Measurements from ENCODE around the gene NF1. TPM values are rescaled to one million over a fixed set of nuclear protein-coding genes. Genes with fewer than 3 reads are reported as not detected.

Gene NF1
- total RNA-seq, 1 experiment from 2014 or later = 35.4 TPM

DNA sequence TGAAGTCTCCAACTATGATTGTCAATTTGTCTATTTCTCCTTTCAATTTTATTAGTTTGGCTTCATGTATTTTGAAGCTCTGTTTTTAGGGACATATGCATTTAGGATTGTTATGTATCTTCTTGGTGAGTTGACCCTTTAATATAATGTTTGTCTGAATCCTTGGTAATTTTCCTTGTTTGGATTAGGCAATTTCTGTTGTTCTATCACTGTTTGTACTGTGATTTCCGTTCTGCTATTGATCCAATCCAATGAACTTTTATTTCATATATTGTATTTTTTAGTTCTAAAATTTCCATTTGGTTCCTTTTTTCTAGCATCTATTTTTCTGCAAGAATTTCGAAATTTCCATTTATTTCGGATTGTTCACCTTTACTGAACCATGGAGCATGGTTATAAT is 327.7 kb downstream of the NF1 start:
- no peak for DNase-seq (ENCODE audit: low spot score)
- no peak for ATAC-seq
- H3K4me1 Mint-ChIP-seq = peaks cover 20% of the 10 kb centered on the region
- no peak overlapping the region for H3K27ac Mint-ChIP-seq
- no peaks in the 10 kb centered on the region for H3K9me3 Mint-ChIP-seq
- H3K4me3 Mint-ChIP-seq = no peak overlapping the region
- POLR2A ChIA-PET = interaction anchor here (0.6 kb wide), 1 partner anchor 53 kb away, joined by 8 read pairs; no protein-coding TSS in a partner anchor
- TF ChIP-seq ZNF232 (CRISPR knock-in tag; IDR thresholded peaks at IDR 0.05) (no peak), ZNF219 (CRISPR knock-in tag; IDR thresholded peaks at IDR 0.05; ENCODE audit: borderline replicate concordance) (no peak), RELA (CRISPR knock-in tag; IDR thresholded peaks at IDR 0.05; ENCODE audit: borderline replicate concordance) (no peak), SMAD3 (CRISPR knock-in tag; IDR thresholded peaks at IDR 0.05; ENCODE audit: borderline replicate concordance) (no peak), ETV6 (CRISPR knock-in tag; IDR thresholded peaks at IDR 0.05) (no peak), GTF2I (CRISPR knock-in tag; conservative IDR thresholded peaks at IDR 0.05) (no peak)
- TF ChIP-seq, protein P1, sequence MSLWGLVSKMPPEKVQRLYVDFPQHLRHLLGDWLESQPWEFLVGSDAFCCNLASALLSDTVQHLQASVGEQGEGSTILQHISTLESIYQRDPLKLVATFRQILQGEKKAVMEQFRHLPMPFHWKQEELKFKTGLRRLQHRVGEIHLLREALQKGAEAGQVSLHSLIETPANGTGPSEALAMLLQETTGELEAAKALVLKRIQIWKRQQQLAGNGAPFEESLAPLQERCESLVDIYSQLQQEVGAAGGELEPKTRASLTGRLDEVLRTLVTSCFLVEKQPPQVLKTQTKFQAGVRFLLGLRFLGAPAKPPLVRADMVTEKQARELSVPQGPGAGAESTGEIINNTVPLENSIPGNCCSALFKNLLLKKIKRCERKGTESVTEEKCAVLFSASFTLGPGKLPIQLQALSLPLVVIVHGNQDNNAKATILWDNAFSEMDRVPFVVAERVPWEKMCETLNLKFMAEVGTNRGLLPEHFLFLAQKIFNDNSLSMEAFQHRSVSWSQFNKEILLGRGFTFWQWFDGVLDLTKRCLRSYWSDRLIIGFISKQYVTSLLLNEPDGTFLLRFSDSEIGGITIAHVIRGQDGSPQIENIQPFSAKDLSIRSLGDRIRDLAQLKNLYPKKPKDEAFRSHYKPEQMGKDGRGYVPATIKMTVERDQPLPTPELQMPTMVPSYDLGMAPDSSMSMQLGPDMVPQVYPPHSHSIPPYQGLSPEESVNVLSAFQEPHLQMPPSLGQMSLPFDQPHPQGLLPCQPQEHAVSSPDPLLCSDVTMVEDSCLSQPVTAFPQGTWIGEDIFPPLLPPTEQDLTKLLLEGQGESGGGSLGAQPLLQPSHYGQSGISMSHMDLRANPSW (CRISPR knock-in tag; conservative IDR thresholded peaks at IDR 0.05; ENCODE audit: low read depth) = no peak
- TF ChIP-seq, protein P2, sequence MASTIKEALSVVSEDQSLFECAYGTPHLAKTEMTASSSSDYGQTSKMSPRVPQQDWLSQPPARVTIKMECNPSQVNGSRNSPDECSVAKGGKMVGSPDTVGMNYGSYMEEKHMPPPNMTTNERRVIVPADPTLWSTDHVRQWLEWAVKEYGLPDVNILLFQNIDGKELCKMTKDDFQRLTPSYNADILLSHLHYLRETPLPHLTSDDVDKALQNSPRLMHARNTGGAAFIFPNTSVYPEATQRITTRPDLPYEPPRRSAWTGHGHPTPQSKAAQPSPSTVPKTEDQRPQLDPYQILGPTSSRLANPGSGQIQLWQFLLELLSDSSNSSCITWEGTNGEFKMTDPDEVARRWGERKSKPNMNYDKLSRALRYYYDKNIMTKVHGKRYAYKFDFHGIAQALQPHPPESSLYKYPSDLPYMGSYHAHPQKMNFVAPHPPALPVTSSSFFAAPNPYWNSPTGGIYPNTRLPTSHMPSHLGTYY (CRISPR knock-in tag; IDR thresholded peaks at IDR 0.05) = no peak
- TF ChIP-seq, protein P3, sequence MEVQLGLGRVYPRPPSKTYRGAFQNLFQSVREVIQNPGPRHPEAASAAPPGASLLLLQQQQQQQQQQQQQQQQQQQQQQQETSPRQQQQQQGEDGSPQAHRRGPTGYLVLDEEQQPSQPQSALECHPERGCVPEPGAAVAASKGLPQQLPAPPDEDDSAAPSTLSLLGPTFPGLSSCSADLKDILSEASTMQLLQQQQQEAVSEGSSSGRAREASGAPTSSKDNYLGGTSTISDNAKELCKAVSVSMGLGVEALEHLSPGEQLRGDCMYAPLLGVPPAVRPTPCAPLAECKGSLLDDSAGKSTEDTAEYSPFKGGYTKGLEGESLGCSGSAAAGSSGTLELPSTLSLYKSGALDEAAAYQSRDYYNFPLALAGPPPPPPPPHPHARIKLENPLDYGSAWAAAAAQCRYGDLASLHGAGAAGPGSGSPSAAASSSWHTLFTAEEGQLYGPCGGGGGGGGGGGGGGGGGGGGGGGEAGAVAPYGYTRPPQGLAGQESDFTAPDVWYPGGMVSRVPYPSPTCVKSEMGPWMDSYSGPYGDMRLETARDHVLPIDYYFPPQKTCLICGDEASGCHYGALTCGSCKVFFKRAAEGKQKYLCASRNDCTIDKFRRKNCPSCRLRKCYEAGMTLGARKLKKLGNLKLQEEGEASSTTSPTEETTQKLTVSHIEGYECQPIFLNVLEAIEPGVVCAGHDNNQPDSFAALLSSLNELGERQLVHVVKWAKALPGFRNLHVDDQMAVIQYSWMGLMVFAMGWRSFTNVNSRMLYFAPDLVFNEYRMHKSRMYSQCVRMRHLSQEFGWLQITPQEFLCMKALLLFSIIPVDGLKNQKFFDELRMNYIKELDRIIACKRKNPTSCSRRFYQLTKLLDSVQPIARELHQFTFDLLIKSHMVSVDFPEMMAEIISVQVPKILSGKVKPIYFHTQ (CRISPR knock-in tag; IDR thresholded peaks at IDR 0.05) = no peak
- TF ChIP-seq, protein P4, sequence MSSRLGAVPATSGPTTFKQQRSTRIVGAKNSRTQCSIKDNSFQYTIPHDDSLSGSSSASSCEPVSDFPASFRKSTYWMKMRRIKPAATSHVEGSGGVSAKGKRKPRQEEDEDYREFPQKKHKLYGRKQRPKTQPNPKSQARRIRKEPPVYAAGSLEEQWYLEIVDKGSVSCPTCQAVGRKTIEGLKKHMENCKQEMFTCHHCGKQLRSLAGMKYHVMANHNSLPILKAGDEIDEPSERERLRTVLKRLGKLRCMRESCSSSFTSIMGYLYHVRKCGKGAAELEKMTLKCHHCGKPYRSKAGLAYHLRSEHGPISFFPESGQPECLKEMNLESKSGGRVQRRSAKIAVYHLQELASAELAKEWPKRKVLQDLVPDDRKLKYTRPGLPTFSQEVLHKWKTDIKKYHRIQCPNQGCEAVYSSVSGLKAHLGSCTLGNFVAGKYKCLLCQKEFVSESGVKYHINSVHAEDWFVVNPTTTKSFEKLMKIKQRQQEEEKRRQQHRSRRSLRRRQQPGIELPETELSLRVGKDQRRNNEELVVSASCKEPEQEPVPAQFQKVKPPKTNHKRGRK (CRISPR knock-in tag; IDR thresholded peaks at IDR 0.05; ENCODE audit: borderline replicate concordance) = no peak
- no peaks in the 10 kb centered on the region for H3K36me3 Mint-ChIP-seq
- H3K27me3 Mint-ChIP-seq (ENCODE audit: low read depth) = no peaks in the 10 kb centered on the region; the same call in 1 of the 2 replicates
- CTCF ChIA-PET = interaction anchor here (1.6 to 2.2 kb wide), 2 partner anchors 8 to 15 kb away, joined by 3 to 7 read pairs; no protein-coding TSS in a partner anchor

DNA sequence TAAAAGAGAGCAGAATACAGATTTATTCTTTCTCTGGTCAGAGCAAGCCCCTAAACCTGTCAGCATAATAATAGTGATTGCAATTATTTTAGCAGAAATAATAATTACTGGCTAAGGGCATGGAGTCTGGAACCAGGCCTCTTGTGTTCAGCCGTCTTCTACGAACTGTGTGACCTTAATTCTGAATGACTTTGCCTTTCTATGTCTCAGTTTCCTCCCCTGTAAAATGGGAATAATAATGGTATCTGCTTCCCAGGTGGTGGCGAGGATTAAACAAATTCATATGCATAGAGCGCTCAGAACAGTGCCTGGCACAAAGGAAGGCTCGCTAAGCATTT is 330.1 kb downstream of the NF1 start:
- H3K27ac Mint-ChIP-seq = peak overlapping the region; percentile 55; the same call in 1 of the 2 replicates
- ChIA-PET POLR2A (interaction anchor here (0.5 to 1.0 kb wide), 2 partner anchors 35 to 404 kb away, joined by 3 read pairs; no protein-coding TSS in a partner anchor), CTCF (interaction anchor here (0.6 to 2.5 kb wide), 10 partner anchors 9 to 116 kb away, joined by 3 to 15 read pairs (median 4); no protein-coding TSS in a partner anchor)
- H3K4me3 Mint-ChIP-seq = no peak overlapping the region
- ATAC-seq (peak; percentile 79), DNase-seq (ENCODE audit: low spot score) (no peak)
- H3K36me3 Mint-ChIP-seq = no peaks in the 10 kb centered on the region
- peaks cover 2% of the 10 kb centered on the region for H3K9me3 Mint-ChIP-seq
- H3K27me3 Mint-ChIP-seq (ENCODE audit: low read depth) = no peaks in the 10 kb centered on the region; the same call in 1 of the 2 replicates
- H3K4me1 Mint-ChIP-seq = peaks cover 12% of the 10 kb centered on the region
- TF ChIP-seq MYBL2 (CRISPR knock-in tag; IDR thresholded peaks at IDR 0.05) (0 out of 2 replicates have a peak, but pooled peaks have one; percentile 30), OVOL2 (CRISPR knock-in tag; IDR thresholded peaks at IDR 0.05; ENCODE audit: borderline replicate concordance) (no peak), GTF2I (CRISPR knock-in tag; conservative IDR thresholded peaks at IDR 0.05) (peak; percentile 95), NR1H2 (CRISPR knock-in tag; IDR thresholded peaks at IDR 0.05) (no peak), CBFB (CRISPR knock-in tag; IDR thresholded peaks at IDR 0.05; ENCODE audit: low read depth) (no peak), ATF1 (CRISPR knock-in tag; IDR thresholded peaks at IDR 0.05) (no peak)
- TF ChIP-seq, protein P5, sequence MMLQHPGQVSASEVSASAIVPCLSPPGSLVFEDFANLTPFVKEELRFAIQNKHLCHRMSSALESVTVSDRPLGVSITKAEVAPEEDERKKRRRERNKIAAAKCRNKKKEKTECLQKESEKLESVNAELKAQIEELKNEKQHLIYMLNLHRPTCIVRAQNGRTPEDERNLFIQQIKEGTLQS (CRISPR knock-in tag; conservative IDR thresholded peaks at IDR 0.05) = no peak
- TF ChIP-seq, protein P6, sequence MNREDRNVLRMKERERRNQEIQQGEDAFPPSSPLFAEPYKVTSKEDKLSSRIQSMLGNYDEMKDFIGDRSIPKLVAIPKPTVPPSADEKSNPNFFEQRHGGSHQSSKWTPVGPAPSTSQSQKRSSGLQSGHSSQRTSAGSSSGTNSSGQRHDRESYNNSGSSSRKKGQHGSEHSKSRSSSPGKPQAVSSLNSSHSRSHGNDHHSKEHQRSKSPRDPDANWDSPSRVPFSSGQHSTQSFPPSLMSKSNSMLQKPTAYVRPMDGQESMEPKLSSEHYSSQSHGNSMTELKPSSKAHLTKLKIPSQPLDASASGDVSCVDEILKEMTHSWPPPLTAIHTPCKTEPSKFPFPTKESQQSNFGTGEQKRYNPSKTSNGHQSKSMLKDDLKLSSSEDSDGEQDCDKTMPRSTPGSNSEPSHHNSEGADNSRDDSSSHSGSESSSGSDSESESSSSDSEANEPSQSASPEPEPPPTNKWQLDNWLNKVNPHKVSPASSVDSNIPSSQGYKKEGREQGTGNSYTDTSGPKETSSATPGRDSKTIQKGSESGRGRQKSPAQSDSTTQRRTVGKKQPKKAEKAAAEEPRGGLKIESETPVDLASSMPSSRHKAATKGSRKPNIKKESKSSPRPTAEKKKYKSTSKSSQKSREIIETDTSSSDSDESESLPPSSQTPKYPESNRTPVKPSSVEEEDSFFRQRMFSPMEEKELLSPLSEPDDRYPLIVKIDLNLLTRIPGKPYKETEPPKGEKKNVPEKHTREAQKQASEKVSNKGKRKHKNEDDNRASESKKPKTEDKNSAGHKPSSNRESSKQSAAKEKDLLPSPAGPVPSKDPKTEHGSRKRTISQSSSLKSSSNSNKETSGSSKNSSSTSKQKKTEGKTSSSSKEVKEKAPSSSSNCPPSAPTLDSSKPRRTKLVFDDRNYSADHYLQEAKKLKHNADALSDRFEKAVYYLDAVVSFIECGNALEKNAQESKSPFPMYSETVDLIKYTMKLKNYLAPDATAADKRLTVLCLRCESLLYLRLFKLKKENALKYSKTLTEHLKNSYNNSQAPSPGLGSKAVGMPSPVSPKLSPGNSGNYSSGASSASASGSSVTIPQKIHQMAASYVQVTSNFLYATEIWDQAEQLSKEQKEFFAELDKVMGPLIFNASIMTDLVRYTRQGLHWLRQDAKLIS (CRISPR knock-in tag; IDR thresholded peaks at IDR 0.05; ENCODE audit: borderline replicate concordance) = no peak
- TF ChIP-seq, protein P7, sequence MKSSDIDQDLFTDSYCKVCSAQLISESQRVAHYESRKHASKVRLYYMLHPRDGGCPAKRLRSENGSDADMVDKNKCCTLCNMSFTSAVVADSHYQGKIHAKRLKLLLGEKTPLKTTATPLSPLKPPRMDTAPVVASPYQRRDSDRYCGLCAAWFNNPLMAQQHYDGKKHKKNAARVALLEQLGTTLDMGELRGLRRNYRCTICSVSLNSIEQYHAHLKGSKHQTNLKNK (CRISPR knock-in tag; IDR thresholded peaks at IDR 0.05) = no peak
